Sigmoid colon (tissue), 4 donors: ENCODE data around the gene STRBP.

Source experiments
- EP300 ChIP-seq, 4 donors: sonication (generic); formaldehyde crosslinking; IDR thresholded peaks; one replicate each; pipeline ENCODE4 v1.6.1; 2017; ENCODE audit warnings: antibody characterized with exemption in 4 of 4
- POLR2A ChIP-seq, 2 donors: fragments of 450-650 bp; IDR thresholded peaks; one replicate each; pipeline ENCODE4 v1.6.1; 2016; ENCODE audit warnings: antibody characterized with exemption in 2 of 2, mild to moderate bottlenecking in 2 of 2, moderate library complexity in 2 of 2
- POLR2AphosphoS5 ChIP-seq, 4 donors: sonication (generic); formaldehyde crosslinking; IDR thresholded peaks; one replicate each; pipeline ENCODE4 v1.6.1; 2017; ENCODE audit warnings: antibody characterized with exemption in 4 of 4
- TF ChIP-seq, protein P1 (sequence below), 4 experiments: fragments of 450-650 bp in 3 of 4; fragments of 200-600 bp in 1 of 4; IDR thresholded peaks; one replicate each; pipeline ENCODE4 v1.5.1; 2016 to 2019; ENCODE audit warnings: antibody characterized with exemption in 4 of 4, mild to moderate bottlenecking in 3 of 4, moderate library complexity in 2 of 4

DNA sequence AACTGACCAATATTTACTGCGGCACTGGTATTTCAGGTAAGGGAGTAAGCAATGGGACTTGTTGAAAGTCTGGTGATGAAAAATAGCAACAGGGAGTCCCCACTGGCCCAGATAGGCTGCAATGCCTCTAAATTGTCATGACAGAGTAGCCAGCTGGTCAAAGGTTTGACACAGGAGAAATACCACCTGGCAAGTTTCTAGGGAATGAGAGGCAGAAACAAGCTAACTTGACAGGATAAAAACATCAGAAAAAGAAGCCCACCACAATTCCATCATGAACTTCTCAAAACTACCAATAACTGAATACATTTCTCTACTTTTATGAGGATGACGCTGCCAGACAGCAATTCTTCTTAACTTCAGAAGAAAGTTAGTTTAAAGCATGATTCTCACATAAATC, 99.8 kb downstream of the STRBP start:
- TF ChIP-seq, protein P1, sequence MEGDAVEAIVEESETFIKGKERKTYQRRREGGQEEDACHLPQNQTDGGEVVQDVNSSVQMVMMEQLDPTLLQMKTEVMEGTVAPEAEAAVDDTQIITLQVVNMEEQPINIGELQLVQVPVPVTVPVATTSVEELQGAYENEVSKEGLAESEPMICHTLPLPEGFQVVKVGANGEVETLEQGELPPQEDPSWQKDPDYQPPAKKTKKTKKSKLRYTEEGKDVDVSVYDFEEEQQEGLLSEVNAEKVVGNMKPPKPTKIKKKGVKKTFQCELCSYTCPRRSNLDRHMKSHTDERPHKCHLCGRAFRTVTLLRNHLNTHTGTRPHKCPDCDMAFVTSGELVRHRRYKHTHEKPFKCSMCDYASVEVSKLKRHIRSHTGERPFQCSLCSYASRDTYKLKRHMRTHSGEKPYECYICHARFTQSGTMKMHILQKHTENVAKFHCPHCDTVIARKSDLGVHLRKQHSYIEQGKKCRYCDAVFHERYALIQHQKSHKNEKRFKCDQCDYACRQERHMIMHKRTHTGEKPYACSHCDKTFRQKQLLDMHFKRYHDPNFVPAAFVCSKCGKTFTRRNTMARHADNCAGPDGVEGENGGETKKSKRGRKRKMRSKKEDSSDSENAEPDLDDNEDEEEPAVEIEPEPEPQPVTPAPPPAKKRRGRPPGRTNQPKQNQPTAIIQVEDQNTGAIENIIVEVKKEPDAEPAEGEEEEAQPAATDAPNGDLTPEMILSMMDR (IDR thresholded peaks at IDR 0.05) = no peak
- no peak for TF ChIP-seq EP300 (IDR thresholded peaks at IDR 0.05)
- no peak for TF ChIP-seq POLR2AphosphoS5 (IDR thresholded peaks at IDR 0.05)
- TF ChIP-seq POLR2A (IDR thresholded peaks at IDR 0.05) = no peak
